Lower leg skin (tissue), 3 donors: ENCODE results near the gene GPC3.

Experiments
- CTCF ChIP-seq, 3 donors: fragments of 450-650 bp; IDR thresholded peaks; one replicate each; pipeline ENCODE4 v1.5.1; 2016; ENCODE audit warnings: antibody characterized with exemption in 3 of 3, mild to moderate bottlenecking in 3 of 3, moderate library complexity in 2 of 3
- POLR2A ChIP-seq, 2 donors: fragments of 450-650 bp; IDR thresholded peaks; one replicate each; pipeline ENCODE4 v1.6.1; 2016 to 2017; ENCODE audit warnings: antibody characterized with exemption in 2 of 2, mild to moderate bottlenecking in 1 of 2, moderate library complexity in 1 of 2

GRCh38 chrX:133490955-133491354 is 494.4 kb downstream of the GPC3 start:
- TF ChIP-seq CTCF (IDR thresholded peaks at IDR 0.05): no peak
- TF ChIP-seq POLR2A (IDR thresholded peaks at IDR 0.05): no peak
